B cell (primary cell): Measurements from ENCODE around the gene TMEM131.
A peak's percentile ranks its signal among the peaks of the same experiment; 100 is the strongest.

Experiments used
- EZH2 ChIP-seq: IDR thresholded peaks from 2 replicates; pipeline ENCODE4 v1.6.1; 2012; ENCODE audit warnings: borderline replicate concordance, low read depth, mild to moderate bottlenecking, moderate library complexity, low read length; ENCODE audit not compliant: insufficient read depth, poor library complexity, severe bottlenecking
- TF ChIP-seq, protein P1 (sequence below): fragments of 200-600 bp; IDR thresholded peaks from one replicate; pipeline ENCODE4 v1.8.0; 2022; ENCODE audit warnings: antibody characterized with exemption, mild to moderate bottlenecking

DNA sequence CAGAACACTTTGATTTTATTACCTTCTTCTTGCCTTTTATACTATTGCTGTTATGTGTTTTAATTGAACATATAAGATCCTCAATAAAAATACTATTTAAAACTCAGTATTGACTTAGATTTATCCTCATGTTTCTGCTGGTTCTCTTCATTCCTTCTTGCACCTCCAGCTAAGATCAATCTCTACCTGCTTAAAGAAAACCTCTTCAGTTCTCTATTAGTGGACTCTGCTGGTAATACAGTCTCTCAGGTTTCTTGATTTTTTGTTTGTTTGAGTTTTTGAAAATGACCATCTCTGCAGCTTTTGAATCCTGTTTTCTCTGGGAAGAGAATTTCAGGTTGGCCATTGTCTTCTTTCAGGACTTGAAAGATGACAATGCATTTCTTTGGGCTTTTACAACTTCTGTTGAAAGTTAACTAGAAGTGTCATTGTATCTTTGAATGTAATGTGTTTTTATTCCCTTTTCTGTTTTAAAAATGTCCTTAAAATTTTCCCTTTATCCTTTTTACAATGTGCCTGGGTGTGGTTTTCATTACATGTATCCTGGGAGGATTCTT, 29.8 kb upstream of the TMEM131 start:
- TF ChIP-seq, protein P1, sequence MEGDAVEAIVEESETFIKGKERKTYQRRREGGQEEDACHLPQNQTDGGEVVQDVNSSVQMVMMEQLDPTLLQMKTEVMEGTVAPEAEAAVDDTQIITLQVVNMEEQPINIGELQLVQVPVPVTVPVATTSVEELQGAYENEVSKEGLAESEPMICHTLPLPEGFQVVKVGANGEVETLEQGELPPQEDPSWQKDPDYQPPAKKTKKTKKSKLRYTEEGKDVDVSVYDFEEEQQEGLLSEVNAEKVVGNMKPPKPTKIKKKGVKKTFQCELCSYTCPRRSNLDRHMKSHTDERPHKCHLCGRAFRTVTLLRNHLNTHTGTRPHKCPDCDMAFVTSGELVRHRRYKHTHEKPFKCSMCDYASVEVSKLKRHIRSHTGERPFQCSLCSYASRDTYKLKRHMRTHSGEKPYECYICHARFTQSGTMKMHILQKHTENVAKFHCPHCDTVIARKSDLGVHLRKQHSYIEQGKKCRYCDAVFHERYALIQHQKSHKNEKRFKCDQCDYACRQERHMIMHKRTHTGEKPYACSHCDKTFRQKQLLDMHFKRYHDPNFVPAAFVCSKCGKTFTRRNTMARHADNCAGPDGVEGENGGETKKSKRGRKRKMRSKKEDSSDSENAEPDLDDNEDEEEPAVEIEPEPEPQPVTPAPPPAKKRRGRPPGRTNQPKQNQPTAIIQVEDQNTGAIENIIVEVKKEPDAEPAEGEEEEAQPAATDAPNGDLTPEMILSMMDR: peak; percentile 31
- no peak for TF ChIP-seq EZH2
